Activated CD8-positive, alpha-beta memory T cell treated with anti-CD3 and anti-CD28 coated beads, Interleukin-2, amount 50 U/mL, for 1 hour (primary cell): ENCODE measurements around the gene GRIA1.

ENCODE experiments used
- DNase-seq: peaks from one replicate; pipeline ENCODE4 v3.0.0-alpha.2; 2020; ENCODE audit errors: extremely low read depth

GRIA1 gene

GRCh38 chr5:153610811-153611210 is 120.3 kb downstream of the GRIA1 start:
- no peak for DNase-seq

GRCh38 chr5:153613144-153613543 is 122.7 kb downstream of the GRIA1 start:
- no peak for DNase-seq

- DNase-seq, result no peak
Observed at GRCh38 chr5:153613672-153614071, 123.2 kb downstream of the GRIA1 start.

GRCh38 chr5:153617190-153617589 is 126.7 kb downstream of the GRIA1 start:
- no peak for DNase-seq

GRCh38 chr5:153618307-153618706 is 127.8 kb downstream of the GRIA1 start:
- DNase-seq, result no peak

DNA sequence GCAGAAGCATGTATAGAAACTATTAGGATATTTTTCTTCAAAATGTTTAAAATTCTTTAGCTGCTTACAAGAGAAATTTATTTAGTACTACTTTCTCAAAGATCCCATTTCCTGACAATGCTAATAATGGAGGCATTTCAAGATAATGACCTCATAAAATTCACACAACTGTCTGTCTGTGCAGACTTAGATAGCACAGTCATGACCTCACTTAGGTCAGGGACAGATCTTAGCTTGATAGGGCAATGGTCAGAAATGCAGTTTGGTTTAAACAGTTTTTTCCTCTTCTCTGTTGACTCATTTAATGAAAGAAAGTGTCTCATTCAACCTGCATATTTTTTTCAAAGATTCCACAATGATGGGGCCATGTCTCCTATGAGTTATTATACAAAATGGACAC is 128.4 kb downstream of the GRIA1 start:
- no peak for DNase-seq

DNA sequence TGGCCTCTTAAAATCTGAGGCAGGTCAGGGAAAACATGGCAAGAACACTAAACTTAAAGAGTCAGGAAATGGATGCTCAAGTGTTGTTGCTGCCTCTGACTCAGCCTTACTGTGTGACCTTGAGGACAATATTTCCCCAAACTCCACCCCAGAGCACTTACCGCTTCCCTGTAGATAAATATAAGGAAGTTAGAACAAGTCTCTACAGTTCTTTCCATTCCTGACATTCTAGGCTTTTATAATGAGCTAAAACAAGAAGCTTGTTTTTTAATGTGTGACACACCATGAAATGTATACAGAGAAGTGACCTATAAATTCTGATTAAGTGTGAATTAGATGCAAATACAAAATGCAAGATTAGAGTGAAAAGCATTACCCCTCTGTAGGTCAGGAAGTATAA is 129.3 kb downstream of the GRIA1 start:
- no peak for DNase-seq

GRCh38 chr5:153623124-153623523 is 132.7 kb downstream of the GRIA1 start:
- DNase-seq, result no peak

- no peak for DNase-seq
Observed at GRCh38 chr5:153623751-153624450, 133.4 kb downstream of the GRIA1 start.

DNA sequence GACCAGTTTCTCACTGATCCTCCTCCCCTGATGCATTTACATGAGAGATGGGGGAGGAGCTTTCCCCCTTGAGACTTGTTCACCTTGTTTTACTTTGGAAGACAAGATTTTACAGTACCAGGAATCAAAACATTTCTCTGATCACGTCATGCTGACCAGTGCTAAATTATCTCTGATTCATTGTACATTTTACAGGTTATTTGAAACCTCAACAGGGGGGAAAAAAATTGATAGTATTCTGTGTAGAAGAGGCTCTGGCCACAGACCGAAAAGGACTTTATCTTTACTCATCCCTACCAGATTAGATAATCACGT is 133.9 kb downstream of the GRIA1 start:
- no peak for DNase-seq

- no peak for DNase-seq
Observed at GRCh38 chr5:153625826-153626354, 135.4 kb downstream of the GRIA1 start.

DNA sequence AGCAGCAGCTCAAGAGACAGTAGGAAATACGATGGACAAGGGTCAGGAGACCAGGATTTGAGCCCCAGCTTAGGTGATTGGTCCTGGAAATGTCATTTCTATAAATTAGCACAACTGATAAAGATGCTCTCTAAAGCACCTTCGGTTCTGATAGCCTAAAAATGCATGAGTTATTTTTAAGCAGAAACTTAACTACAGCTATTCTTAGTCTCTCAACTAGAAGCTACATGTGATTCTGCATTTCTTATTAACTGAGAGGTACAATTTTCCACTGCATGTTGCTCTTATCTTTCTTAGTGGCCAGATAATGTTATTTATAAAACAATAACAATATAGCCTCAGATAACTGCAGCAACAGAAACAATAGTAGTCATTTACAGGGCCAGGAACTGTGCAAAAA is 136.4 kb downstream of the GRIA1 start:
- DNase-seq, result no peak

DNA sequence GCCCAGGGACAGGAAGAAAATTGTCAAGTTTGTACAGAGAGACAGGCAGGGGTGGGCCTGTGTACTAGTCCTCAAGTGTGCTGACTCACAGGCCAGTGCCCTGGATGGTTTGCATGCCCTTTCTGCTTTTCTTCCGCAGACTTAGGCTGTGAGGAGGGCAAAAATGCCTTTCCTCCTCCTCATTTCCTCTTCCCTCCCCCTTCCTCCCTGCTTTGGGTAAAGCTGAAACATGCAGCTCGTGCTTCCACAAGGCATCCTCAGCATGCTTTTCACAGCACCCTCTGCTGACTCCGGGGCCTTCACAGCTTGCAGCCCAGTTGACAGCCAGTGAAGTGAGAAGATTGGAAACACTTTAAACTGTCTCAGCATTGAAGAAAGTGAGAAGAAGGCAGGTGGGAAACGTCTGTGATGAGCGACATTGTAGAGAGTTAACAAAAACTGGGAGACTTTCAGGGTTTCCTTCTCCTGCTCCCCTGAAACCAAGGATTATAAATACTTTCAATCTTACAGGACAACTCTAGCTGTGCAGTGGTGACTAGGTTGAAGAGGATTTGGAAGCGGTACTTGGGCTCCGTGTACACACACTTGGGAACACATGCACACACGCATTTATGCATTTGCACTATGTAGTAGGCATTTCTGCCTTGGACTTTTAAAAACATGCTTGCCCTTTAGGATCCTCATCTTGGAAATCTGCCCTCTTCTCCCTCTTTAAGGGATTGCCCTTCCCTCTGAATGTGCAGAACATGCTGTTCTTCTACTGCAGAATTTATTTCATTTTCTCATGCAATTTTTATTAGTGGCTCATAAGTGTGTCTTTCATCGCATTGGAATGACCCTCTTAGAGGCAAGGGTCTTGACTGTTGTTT is 138.8 kb downstream of the GRIA1 start:
- DNase-seq, result no peak

DNA sequence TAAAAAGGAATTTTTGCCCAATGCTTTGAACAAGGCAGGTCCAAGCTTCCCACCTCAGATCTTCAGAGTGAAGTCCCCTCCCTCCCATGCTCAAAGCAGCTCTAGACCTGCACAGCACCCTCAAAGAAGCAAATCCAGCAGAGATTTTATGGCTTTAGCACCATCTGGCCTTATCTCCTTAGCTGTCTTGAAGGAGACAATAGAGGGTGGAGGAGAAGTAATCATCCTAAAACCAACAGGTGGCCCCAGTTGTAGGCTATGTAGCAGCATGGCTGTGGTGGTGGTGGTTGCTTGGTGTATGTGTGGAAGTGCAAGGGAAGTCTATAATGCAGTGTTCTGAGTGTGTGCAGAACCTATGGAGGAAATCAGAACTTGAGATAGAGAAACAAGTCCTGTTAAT is 140.1 kb downstream of the GRIA1 start:
- DNase-seq, result no peak

DNA sequence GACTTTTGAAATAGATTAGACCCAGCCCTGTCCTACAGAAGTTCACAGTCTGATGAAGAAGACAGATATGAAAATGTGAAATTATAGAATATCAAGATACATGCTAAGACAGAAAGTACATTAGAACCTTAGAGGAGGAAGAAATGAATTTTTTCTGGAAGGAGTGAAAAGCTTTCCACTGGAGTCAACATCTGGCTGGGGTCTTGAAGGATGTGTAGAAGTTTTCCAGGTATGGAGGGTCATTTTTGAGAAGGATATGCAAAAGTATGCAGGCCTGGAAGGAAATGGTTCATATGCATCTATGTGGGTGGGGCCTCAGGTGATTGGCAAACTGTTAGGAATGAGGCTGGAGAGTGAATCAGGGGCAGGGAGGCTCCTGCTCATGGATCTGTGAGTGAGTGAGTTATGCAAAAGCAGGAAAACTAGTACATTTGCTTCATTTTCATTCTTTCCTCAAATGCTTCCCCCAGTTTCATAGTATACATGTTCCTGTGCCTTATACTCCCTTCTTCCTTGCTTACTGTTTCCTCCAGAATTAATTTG is 142.3 kb downstream of the GRIA1 start:
- no peak for DNase-seq

GRCh38 chr5:153636670-153637451 is 146.4 kb downstream of the GRIA1 start:
- no peak for DNase-seq

DNA sequence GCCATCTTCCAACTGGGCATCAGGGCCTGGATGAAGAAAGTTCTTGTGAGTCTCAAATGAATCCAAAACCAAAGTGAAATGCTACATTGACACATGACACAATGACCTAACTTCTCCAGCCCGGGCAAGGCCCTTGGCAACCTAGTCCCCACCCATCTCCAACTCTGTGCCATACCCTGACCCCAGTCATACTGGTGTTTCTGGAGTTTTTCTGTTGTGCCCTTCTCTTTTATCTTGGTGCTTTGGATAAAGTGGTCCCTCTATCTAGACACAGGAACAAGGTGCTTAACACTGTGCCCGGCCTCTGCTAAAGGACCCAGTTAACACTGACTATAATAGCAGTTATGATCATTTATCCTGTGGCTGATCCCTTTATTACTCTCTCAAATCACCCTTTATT is 149.8 kb downstream of the GRIA1 start:
- no peak for DNase-seq

DNA sequence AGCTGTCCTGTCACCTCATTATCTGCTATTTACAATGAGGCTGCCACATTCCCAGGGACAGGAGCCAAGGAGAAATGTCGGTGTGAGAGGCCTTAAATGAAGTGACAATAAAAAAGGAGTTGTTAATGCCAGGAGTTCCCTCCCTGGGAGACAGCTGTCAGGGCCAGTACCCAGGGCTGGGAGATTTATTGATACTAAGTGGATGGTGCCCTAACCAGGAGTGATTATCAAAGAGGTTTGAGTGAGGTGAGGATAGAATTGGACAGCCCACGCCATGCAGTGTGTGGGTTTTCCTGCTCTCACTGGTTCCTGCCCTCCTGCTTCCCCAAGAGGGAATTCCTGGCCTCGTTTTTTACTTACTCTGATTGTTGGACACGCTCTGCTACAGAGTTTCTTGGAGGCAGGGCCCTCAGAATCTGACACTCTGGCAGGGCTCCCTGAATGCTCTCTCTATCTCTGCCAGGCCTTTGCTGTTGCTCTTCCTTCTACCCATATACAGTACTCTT is 150.8 kb downstream of the GRIA1 start:
- no peak for DNase-seq

- no peak for DNase-seq
Observed at GRCh38 chr5:153654504-153655200, 164.2 kb downstream of the GRIA1 start.

DNA sequence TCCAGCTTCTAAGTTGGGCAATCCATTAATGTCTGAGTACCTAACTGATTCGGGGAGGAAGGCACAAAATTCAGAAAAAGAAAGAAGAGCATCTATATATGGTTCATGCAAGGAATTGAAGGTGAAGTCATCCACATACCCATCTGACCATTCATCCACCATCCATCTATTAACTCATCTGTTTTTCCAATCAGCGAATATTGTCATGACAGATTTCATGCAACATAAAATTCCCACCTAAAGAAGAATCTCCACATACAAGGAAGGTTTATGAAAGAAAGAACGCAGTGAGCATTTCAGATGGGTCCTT is 164.7 kb downstream of the GRIA1 start:
- no peak for DNase-seq

DNA sequence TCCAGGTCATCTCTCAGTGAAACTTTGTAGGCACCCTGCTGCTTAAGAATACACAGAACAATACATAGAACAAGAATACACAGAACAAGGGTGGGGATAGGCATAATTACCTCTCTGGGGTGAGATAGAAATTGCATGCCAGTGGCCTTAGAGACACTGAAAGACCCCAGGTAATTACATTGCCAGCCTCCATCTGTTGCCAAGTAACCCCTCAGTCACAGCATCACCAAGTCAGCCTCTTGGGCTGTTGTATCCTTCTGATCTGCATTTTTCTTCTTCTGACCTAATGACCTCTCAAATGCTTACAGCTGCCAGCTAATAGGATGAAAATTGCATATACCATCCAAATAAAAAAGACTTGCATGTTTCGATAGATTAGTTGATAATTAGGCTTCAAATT is 167.7 kb downstream of the GRIA1 start:
- DNase-seq, result no peak

DNA sequence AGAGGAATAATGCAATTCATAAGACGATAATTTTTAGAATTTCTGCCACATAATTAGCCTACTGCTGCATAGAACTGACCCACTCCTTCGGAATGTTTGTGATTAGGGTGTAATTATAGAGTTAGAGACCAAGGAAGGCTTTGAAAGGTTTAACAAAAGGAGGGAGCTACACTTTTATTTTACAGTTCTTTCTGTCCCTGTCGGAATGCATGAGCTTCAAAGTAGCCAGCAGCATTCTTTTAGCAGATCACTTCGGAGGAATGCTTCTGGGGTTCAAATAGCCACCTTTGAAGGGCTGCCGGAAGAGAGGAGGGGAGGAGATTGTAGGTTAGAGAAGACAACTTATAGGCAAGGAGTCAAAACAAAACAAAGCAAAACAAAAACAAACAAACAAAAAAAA is 168.1 kb downstream of the GRIA1 start:
- DNase-seq, result no peak
